Endothelial cell of umbilical vein (primary cell): ENCODE measurements around the gene WNT9A. TPM values are rescaled to one million over a fixed set of nuclear protein-coding genes. Genes with fewer than 3 reads are reported as not detected.

Experiments
- microRNA-seq: library from miRNA; unstranded; fragments of <30 nt; microRNA quantifications from one replicate; pipeline ENCODE4 v1.2.0, GENCODE V29; 2021; ENCODE audit warnings: borderline number of aligned reads, borderline replicate concordance
- polyA plus RNA-seq, 4 experiments: library from polyadenylated mRNA; depleted of rRNA in 3 of 4; stranded (reverse) in 3 of 4; unstranded in 1 of 4; fragments of >200 nt; gene quantifications; 2 replicates each; pipeline versions ENCODE4 v1.2.1 to v1.2.3, GENCODE V29; 2011 to 2012; ENCODE audit warnings: missing spikeins in 1 of 4
- small RNA-seq: library from RNA; depleted of rRNA; stranded (forward); fragments of <200 nt; gene quantifications from one replicate; pipeline ENCODE3, GENCODE V24; 2012; ENCODE audit warnings: low replicate concordance, low read depth; ENCODE audit not compliant: insufficient read depth, insufficient read length
- total RNA-seq: library from RNA; stranded (reverse); gene quantifications from 2 replicates; pipeline ENCODE4 v1.2.3, GENCODE V29; 2021

WNT9A gene
- total and polyA plus RNA-seq, 2 donors (not counting 3 experiments of a cell fraction or from before 2014, with no cell fraction given), result 5.4 to 6.2 TPM

Small RNA genes within 50 kb of the gene (microRNA-seq; reads per million reads assigned to microRNA genes)
- 1.2 reads per million for gene MIR5008

Small RNA genes within 50 kb of the gene (small RNA-seq; reads per million reads assigned to genes)
- not detected for gene MIR5008
- gene SEPT14P17, result not detected

Other genes with a start within 250 kb of the WNT9A start
- gene JMJD4, start 212.6 kb downstream of the WNT9A start, total RNA-seq, result 15.2 and 17.3 TPM in 2 replicates
- 31.2 and 39.3 TPM in 2 replicates for gene JMJD4, start 212.6 kb downstream of the WNT9A start, polyA plus RNA-seq
- 24.0 and 25.3 TPM in 2 replicates for gene SNAP47, start 212.5 kb downstream of the WNT9A start, total RNA-seq
- 26.5 and 32.7 TPM in 2 replicates for gene SNAP47, start 212.5 kb downstream of the WNT9A start, polyA plus RNA-seq
- gene PRSS38, start 132.3 kb downstream of the WNT9A start, total RNA-seq, result not detected in 2 replicates
- gene PRSS38, start 132.3 kb downstream of the WNT9A start, polyA plus RNA-seq, result not detected in 2 replicates
- not detected in 2 replicates for gene WNT3A, start 59.1 kb upstream of the WNT9A start, total RNA-seq
- not detected in 2 replicates for gene WNT3A, start 59.1 kb upstream of the WNT9A start, polyA plus RNA-seq
- 488 and 499 TPM in 2 replicates for gene ARF1, start 134.8 kb upstream of the WNT9A start, total RNA-seq
- 844 and 1,054 TPM in 2 replicates for gene ARF1, start 134.8 kb upstream of the WNT9A start, polyA plus RNA-seq
- 21.7 and 23.9 TPM in 2 replicates for gene C1orf35, start 155.4 kb upstream of the WNT9A start, total RNA-seq
- gene C1orf35, start 155.4 kb upstream of the WNT9A start, polyA plus RNA-seq, result 19.9 and 21.1 TPM in 2 replicates
- gene MRPL55, start 161.4 kb upstream of the WNT9A start, total RNA-seq, result 57.0 and 58.7 TPM in 2 replicates
- 155 and 287 TPM in 2 replicates for gene MRPL55, start 161.4 kb upstream of the WNT9A start, polyA plus RNA-seq
- gene GUK1, start 192.3 kb upstream of the WNT9A start, total RNA-seq, result 237 and 239 TPM in 2 replicates
- 742 and 822 TPM in 2 replicates for gene GUK1, start 192.3 kb upstream of the WNT9A start, polyA plus RNA-seq
- 0.90 and 1.2 TPM in 2 replicates for gene GJC2, start 202.0 kb upstream of the WNT9A start, total RNA-seq
- 0.58 and 0.75 TPM in 2 replicates for gene GJC2, start 202.0 kb upstream of the WNT9A start, polyA plus RNA-seq
- 7.7 and 9.9 TPM in 2 replicates for gene IBA57, start 217.9 kb upstream of the WNT9A start, total RNA-seq
- 3.4 and 5.6 TPM in 2 replicates for gene IBA57, start 217.9 kb upstream of the WNT9A start, polyA plus RNA-seq